ENCODE data around the gene MRPL18. TPM values are rescaled to one million over a fixed set of nuclear protein-coding genes. Genes with fewer than 3 reads are reported as not detected.
"Not testable (repeated sequence)": the region's sequence is repeated elsewhere in the genome, so short reads cannot be mapped to it uniquely, and the experiment has no call there.

The MRPL18 gene
- total and polyA plus RNA-seq, 9 donors: 66.7 to 80.2 (median 74.6) TPM

DNA sequence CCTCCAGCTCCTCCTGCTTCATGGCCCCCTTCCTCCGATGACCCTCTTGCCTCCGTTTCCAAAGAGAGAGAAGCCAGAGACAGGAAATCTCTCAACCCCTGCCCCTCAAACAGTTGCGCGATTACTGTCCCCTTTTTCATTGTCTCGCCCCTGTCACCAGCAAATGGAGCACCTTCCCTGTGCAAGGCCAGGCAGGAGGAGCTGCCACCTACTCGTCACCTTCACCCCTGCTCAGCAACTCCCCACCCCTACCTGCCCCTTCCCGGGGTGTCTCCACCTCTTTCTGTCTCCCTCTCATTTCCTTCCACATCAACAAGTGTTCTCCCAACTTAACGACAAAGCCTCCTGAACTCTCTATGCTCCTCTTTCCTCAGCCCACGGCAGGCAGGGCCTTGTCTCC is 23.5 kb downstream of the MRPL18 start:
- WGBS (ENCODE audit: insufficient coverage): 74% methylated on average over 8 of the region's 9 CpGs
- H3K4me3 ChIP-seq (ENCODE audit: low read length): no peak overlapping the region
- H3K27me3 ChIP-seq (ENCODE audit: control insufficient read depth, insufficient read depth, low read length): no peaks in the 10 kb centered on the region
- no peak for DNase-seq
- H3K27ac ChIP-seq (ENCODE audit: low read length): no peak overlapping the region
- H3K4me1 ChIP-seq (ENCODE audit: control insufficient read depth, insufficient read depth, low read length): no peaks in the 10 kb centered on the region
- peaks cover 4% of the 10 kb centered on the region for H3K36me3 ChIP-seq (ENCODE audit: control insufficient read depth, insufficient read depth, low read length)
- H3K9me3 ChIP-seq (replicated peaks; ENCODE audit: control insufficient read depth, low read depth, low read length): no peaks in the 10 kb centered on the region

DNA sequence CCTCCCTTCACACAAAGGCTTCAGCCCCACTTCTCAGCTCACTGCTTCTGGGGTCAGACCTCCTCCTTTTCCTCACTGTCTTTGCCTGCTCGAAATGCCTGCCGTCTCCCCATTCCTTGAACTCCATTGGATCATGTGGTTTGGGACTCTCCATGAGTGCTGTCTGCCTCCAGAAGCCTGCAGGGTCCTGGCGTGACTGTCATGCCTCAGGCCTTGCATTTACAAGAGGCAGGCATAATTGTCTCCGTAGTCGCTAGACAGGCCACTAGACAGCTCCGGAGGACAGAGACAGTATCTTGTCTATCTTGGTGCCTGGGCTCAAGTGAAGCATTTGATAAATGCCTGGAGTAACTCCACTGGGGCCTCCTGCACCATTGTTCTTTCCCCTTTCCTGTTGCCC is 25.1 kb downstream of the MRPL18 start:
- Histone ChIP-seq H3K27me3 (ENCODE audit: control insufficient read depth, insufficient read depth, low read length) (no peaks in the 10 kb centered on the region), H3K27ac (ENCODE audit: low read length) (no peak overlapping the region), H3K4me3 (ENCODE audit: low read length) (no peak overlapping the region), H3K4me1 (ENCODE audit: control insufficient read depth, insufficient read depth, low read length) (peaks cover 2% of the 10 kb centered on the region), H3K9me3 (replicated peaks; ENCODE audit: control insufficient read depth, low read depth, low read length) (no peaks in the 10 kb centered on the region), H3K36me3 (ENCODE audit: control insufficient read depth, insufficient read depth, low read length) (peaks cover 4% of the 10 kb centered on the region)
- DNase-seq: no peak
- 59% methylated on average over 6 of the region's 6 CpGs for WGBS (ENCODE audit: insufficient coverage)

- H3K27ac ChIP-seq (ENCODE audit: low read length); H3K4me3 ChIP-seq (ENCODE audit: low read length); H3K36me3 ChIP-seq (ENCODE audit: control insufficient read depth, insufficient read depth, low read length); H3K27me3 ChIP-seq (ENCODE audit: control insufficient read depth, insufficient read depth, low read length); H3K9me3 ChIP-seq (replicated peaks; ENCODE audit: control insufficient read depth, low read depth, low read length); DNase-seq; H3K4me1 ChIP-seq (ENCODE audit: control insufficient read depth, insufficient read depth, low read length): not testable (repeated sequence)
- WGBS (ENCODE audit: insufficient coverage): 85% methylated on average over 3 of the region's 3 CpGs
These were observed 26.5 kb downstream of the MRPL18 start for GRCh38 chr6:159816775-159817174.

DNA sequence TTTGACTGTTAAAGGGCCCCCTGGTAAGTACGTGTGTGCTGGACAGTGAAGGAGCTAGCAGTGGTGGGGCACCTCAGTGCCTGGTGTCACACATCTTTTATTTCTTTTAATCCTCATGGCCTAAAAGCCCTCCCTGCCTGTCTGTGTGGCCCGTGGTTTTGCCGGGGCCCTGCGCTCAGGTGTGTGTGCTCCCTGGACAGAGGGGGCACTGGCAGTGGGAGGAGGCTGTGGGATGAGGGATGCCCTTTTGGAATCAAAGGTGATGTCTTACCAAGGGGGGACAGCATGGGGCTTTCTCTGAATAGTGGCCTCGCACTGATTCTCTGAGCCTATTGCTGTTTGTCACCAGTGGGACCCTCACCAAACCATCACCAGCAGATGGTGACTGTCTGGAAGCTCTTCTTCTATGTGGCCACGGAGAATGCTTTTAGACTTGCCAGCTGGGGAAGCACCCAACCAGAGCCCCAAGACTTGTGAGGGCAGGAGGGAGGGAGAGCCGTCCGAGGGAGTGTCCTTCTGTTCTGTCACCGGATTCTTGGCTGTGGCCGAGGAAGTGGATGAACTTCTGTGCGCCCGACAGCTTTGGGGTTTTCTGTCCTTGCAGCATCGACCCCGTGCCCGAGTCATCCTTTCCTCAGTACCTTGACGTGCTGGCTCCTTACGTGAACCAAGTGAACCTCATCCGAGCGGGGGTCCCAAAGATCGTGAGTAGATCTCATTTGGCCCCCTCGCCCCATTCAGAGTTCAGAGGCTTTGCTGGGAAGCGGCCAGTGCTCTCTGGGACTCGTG is 27.9 kb downstream of the MRPL18 start:
- Histone ChIP-seq H3K4me3 (ENCODE audit: low read length) (no peak overlapping the region), H3K36me3 (ENCODE audit: control insufficient read depth, insufficient read depth, low read length) (peaks cover 4% of the 10 kb centered on the region), H3K4me1 (ENCODE audit: control insufficient read depth, insufficient read depth, low read length) (peaks cover 2% of the 10 kb centered on the region), H3K27me3 (ENCODE audit: control insufficient read depth, insufficient read depth, low read length) (no peaks in the 10 kb centered on the region), H3K27ac (ENCODE audit: low read length) (no peak overlapping the region), H3K9me3 (replicated peaks; ENCODE audit: control insufficient read depth, low read depth, low read length) (no peaks in the 10 kb centered on the region)
- DNase-seq: no peak
- 85% methylated on average over 17 of the region's 23 CpGs for WGBS (ENCODE audit: insufficient coverage)

- Histone ChIP-seq H3K27me3 (ENCODE audit: control insufficient read depth, insufficient read depth, low read length) (no peaks in the 10 kb centered on the region), H3K27ac (ENCODE audit: low read length) (no peak overlapping the region), H3K4me1 (ENCODE audit: control insufficient read depth, insufficient read depth, low read length) (peaks cover 2% of the 10 kb centered on the region), H3K36me3 (ENCODE audit: control insufficient read depth, insufficient read depth, low read length) (peaks cover 4% of the 10 kb centered on the region), H3K9me3 (replicated peaks; ENCODE audit: control insufficient read depth, low read depth, low read length) (no peaks in the 10 kb centered on the region), H3K4me3 (ENCODE audit: low read length) (no peak overlapping the region)
- 82% methylated on average over 14 of the region's 16 CpGs for WGBS (ENCODE audit: insufficient coverage)
- DNase-seq: no peak
These were observed 28.8 kb downstream of the MRPL18 start for GRCh38 chr6:159819098-159819497.

- no peaks in the 10 kb centered on the region for H3K27me3 ChIP-seq (ENCODE audit: control insufficient read depth, insufficient read depth, low read length)
- no peak overlapping the region for H3K4me3 ChIP-seq (ENCODE audit: low read length)
- WGBS (ENCODE audit: insufficient coverage): 50% methylated on average over 27 of the region's 28 CpGs
- no peaks in the 10 kb centered on the region for H3K9me3 ChIP-seq (replicated peaks; ENCODE audit: control insufficient read depth, low read depth, low read length)
- H3K36me3 ChIP-seq (ENCODE audit: control insufficient read depth, insufficient read depth, low read length): peaks cover 4% of the 10 kb centered on the region
- no peak for DNase-seq
- peaks cover 2% of the 10 kb centered on the region for H3K4me1 ChIP-seq (ENCODE audit: control insufficient read depth, insufficient read depth, low read length)
- no peak overlapping the region for H3K27ac ChIP-seq (ENCODE audit: low read length)
These were observed 29.8 kb downstream of the MRPL18 start for GRCh38 chr6:159819932-159820640.

DNA sequence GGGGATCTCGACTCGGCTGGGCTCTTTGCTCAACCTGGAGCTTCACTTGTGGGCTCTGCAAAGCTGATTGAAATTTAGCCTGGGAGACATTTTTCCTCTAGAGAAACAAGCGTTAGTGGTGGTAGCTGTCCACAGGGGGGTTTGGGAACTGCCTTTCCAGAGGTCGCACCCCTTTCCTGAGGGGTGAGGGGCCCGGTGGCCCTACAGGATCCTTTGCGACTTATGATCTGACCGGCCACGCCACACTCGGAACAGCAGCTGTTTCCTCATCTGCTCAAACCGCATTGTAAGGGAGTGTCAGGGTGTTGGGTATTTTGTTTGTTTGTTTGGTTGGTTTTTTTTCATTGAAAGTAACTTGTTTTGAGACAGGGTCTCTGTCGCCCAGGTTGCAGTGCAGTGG is 30.9 kb downstream of the MRPL18 start:
- H3K4me3 ChIP-seq (ENCODE audit: low read length): no peak overlapping the region
- H3K36me3 ChIP-seq (ENCODE audit: control insufficient read depth, insufficient read depth, low read length): peaks cover 4% of the 10 kb centered on the region
- H3K9me3 ChIP-seq (replicated peaks; ENCODE audit: control insufficient read depth, low read depth, low read length): no peaks in the 10 kb centered on the region
- no peak overlapping the region for H3K27ac ChIP-seq (ENCODE audit: low read length)
- 85% methylated on average over 7 of the region's 11 CpGs for WGBS (ENCODE audit: insufficient coverage)
- peaks cover 4% of the 10 kb centered on the region for H3K4me1 ChIP-seq (ENCODE audit: control insufficient read depth, insufficient read depth, low read length)
- DNase-seq: no peak
- no peaks in the 10 kb centered on the region for H3K27me3 ChIP-seq (ENCODE audit: control insufficient read depth, insufficient read depth, low read length)

DNA sequence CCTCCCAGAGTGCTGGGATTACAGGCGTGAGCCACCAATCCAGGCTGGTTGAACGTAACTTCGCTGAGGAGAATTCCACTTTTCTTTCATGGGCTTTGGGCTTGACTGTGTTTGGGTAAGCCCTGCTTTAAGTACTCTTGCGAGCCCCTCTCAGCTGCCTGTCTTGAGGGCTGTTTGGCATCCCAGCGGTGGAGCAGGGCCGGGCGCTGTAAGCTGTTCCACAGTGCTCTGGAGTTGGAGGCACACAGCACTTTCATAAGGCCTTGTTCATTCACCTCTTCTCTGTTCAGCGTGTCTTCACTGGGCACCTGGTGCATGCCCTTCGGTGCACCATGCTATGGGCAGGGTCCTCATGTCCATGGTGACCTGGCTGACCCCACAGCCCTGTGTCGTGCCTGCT is 31.5 kb downstream of the MRPL18 start:
- Histone ChIP-seq H3K4me3 (ENCODE audit: low read length) (no peak overlapping the region), H3K4me1 (ENCODE audit: control insufficient read depth, insufficient read depth, low read length) (peaks cover 10% of the 10 kb centered on the region), H3K27ac (ENCODE audit: low read length) (no peak overlapping the region), H3K9me3 (replicated peaks; ENCODE audit: control insufficient read depth, low read depth, low read length) (no peaks in the 10 kb centered on the region), H3K27me3 (ENCODE audit: control insufficient read depth, insufficient read depth, low read length) (no peaks in the 10 kb centered on the region), H3K36me3 (ENCODE audit: control insufficient read depth, insufficient read depth, low read length) (peaks cover 4% of the 10 kb centered on the region)
- WGBS (ENCODE audit: insufficient coverage): 87% methylated on average over 10 of the region's 10 CpGs
- no peak for DNase-seq

DNA sequence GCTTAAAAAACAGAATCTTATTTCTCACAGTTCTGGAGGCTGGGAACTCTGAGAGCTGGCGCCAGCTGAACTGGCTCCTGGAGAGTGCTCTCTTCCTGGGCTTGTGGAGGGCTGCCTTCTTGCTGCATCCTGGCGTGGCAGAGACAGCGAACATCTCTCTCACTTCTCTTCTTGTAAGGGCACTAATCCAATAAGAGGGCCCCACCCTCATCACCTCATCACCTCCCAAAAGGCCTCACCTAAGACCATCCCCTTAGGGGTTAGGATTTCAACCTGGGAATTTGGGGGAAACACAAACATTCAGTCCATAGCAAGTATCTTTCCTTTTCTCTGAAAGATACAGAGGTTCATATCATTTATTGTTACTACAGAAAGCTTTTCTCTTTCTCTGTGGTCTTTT is 33.7 kb downstream of the MRPL18 start:
- Histone ChIP-seq H3K4me3 (ENCODE audit: low read length) (no peak overlapping the region), H3K36me3 (ENCODE audit: control insufficient read depth, insufficient read depth, low read length) (no peaks in the 10 kb centered on the region), H3K9me3 (replicated peaks; ENCODE audit: control insufficient read depth, low read depth, low read length) (no peaks in the 10 kb centered on the region), H3K27me3 (ENCODE audit: control insufficient read depth, insufficient read depth, low read length) (no peaks in the 10 kb centered on the region), H3K27ac (ENCODE audit: low read length) (no peak overlapping the region), H3K4me1 (ENCODE audit: control insufficient read depth, insufficient read depth, low read length) (peaks cover 27% of the 10 kb centered on the region)
- no CpG with 5 or more reads among the region's 3 CpGs for WGBS (ENCODE audit: insufficient coverage)
- DNase-seq: no peak

DNA sequence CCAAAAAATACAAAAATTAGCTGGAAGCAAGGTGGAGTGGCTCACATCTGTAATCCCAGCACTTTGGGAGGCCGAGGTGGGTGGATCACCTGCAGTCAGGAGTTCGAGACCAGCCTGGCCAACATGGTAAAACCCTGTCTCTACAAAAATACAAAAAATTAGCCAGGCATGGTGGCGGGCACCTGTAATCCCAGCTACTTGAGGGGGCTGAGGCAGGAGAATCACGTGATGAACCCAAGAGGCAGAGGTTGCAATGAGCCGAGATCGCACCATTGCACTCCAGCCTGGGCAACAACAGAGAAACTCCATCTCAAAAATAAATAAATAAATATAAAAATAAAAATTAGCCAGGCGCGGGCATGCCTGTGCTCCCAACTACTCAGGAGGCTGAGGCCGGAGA is 34.4 kb downstream of the MRPL18 start:
- not testable (repeated sequence) for H3K27ac ChIP-seq (ENCODE audit: low read length); H3K4me3 ChIP-seq (ENCODE audit: low read length); DNase-seq; H3K9me3 ChIP-seq (replicated peaks; ENCODE audit: control insufficient read depth, low read depth, low read length); H3K36me3 ChIP-seq (ENCODE audit: control insufficient read depth, insufficient read depth, low read length); H3K27me3 ChIP-seq (ENCODE audit: control insufficient read depth, insufficient read depth, low read length)
- H3K4me1 ChIP-seq (ENCODE audit: control insufficient read depth, insufficient read depth, low read length): peaks cover 30% of the 10 kb centered on the region
- WGBS (ENCODE audit: insufficient coverage): 89% methylated on average over 1 of the region's 9 CpGs
